HEK293T (cell line): ENCODE data around the gene CARD14.

Experiments used
- CTCF ChIA-PET: fragments of 350-600 bp; formaldehyde crosslinking; extraction: SDS; loops from one replicate; lab custom pipeline; 2021; ENCODE audit warnings: antibody characterized with exemption, inconsistent platforms; lab: Yijun Ruan, JAX
- POLR2A ChIA-PET: fragments of 350-600 bp; formaldehyde crosslinking; extraction: SDS; loops from one replicate; lab custom pipeline; 2020; ENCODE audit warnings: antibody characterized with exemption, inconsistent platforms; lab: Yijun Ruan, JAX
- DNase-seq: peaks from one replicate; pipeline ENCODE4 v3.0.0; 2012; ENCODE audit warnings: mixed read lengths; ENCODE audit errors: extremely low spot score
- ARNT ChIP-seq: fragments of 450-650 bp; IDR thresholded peaks from 2 replicates; pipeline ENCODE4 v1.6.1; 2017; ENCODE audit warnings: mild to moderate bottlenecking
- BHLHE40 ChIP-seq: fragments of 450-650 bp; IDR thresholded peaks from 2 replicates; pipeline ENCODE4 v1.6.1; 2016; ENCODE audit warnings: mild to moderate bottlenecking, moderate library complexity, borderline replicate concordance
- CTBP1 ChIP-seq: fragments of 450-650 bp; IDR thresholded peaks from 2 replicates; pipeline ENCODE4 v1.6.1; 2016; ENCODE audit warnings: borderline replicate concordance
- ELF4 ChIP-seq: fragments of 450-650 bp; IDR thresholded peaks from 2 replicates; pipeline ENCODE4 v1.6.1; 2017; ENCODE audit warnings: antibody characterized with exemption
- FOXA1 ChIP-seq: fragments of 450-650 bp; IDR thresholded peaks from 2 replicates; pipeline ENCODE4 v1.6.1; 2016; ENCODE audit warnings: mild to moderate bottlenecking
- FOXK2 ChIP-seq: fragments of 450-650 bp; IDR thresholded peaks from 2 replicates; pipeline ENCODE4 v1.6.1; 2016; ENCODE audit warnings: mild to moderate bottlenecking
- FOXM1 ChIP-seq: fragments of 450-650 bp; IDR thresholded peaks from 2 replicates; pipeline ENCODE4 v1.6.1; 2017; ENCODE audit warnings: mild to moderate bottlenecking, borderline replicate concordance
- HDGF ChIP-seq: fragments of 450-650 bp; IDR thresholded peaks from 2 replicates; pipeline ENCODE4 v1.6.1; 2017; ENCODE audit warnings: antibody characterized with exemption, borderline replicate concordance
- L3MBTL2 ChIP-seq: fragments of 450-650 bp; conservative IDR thresholded peaks from 2 replicates; pipeline ENCODE4 v1.6.1; 2016; ENCODE audit warnings: mild to moderate bottlenecking
- LEF1 ChIP-seq: fragments of 450-650 bp; IDR thresholded peaks from 2 replicates; pipeline ENCODE4 v1.6.1; 2017; ENCODE audit warnings: mild to moderate bottlenecking, borderline replicate concordance
- NFRKB ChIP-seq: fragments of 450-650 bp; IDR thresholded peaks from 2 replicates; pipeline ENCODE4 v1.6.1; 2016; ENCODE audit warnings: mild to moderate bottlenecking, moderate library complexity
- PKNOX1 ChIP-seq: fragments of 450-650 bp; IDR thresholded peaks from 2 replicates; pipeline ENCODE4 v1.6.1; 2016
- SP1 ChIP-seq: fragments of 450-650 bp; IDR thresholded peaks from 2 replicates; pipeline ENCODE4 v1.6.1; 2017
- SUZ12 ChIP-seq: fragments of 450-650 bp; IDR thresholded peaks from 2 replicates; pipeline ENCODE4 v1.6.1; 2016; ENCODE audit warnings: mild to moderate bottlenecking
- TARDBP ChIP-seq: fragments of 450-650 bp; IDR thresholded peaks from 2 replicates; pipeline ENCODE4 v1.6.1; 2016
- ZNF384 ChIP-seq: fragments of 450-650 bp; IDR thresholded peaks from 2 replicates; pipeline ENCODE4 v1.6.1; 2016

Gene CARD14

GRCh38 chr17:80229011-80229410 lies 59.2 kb downstream of the CARD14 start:
- CTCF ChIA-PET: no interaction called here
- POLR2A ChIA-PET: interaction anchor here (1.7 kb wide), 1 partner anchor 9 kb away, joined by 4 read pairs; the partner anchor contains the start of genes SGSH and SLC26A11
- DNase-seq: no peak
- no peak for TF ChIP-seq TARDBP
- TF ChIP-seq LEF1: no peak
- no peak for TF ChIP-seq ELF4
- TF ChIP-seq SUZ12: no peak
- no peak for TF ChIP-seq L3MBTL2
- TF ChIP-seq PKNOX1: no peak
- TF ChIP-seq SP1: no peak
- TF ChIP-seq ZNF384: no peak
- TF ChIP-seq ARNT: no peak
- TF ChIP-seq NFRKB: no peak
- no peak for TF ChIP-seq CTBP1
- no peak for TF ChIP-seq FOXK2
- no peak for TF ChIP-seq HDGF
- TF ChIP-seq BHLHE40: no peak

DNA sequence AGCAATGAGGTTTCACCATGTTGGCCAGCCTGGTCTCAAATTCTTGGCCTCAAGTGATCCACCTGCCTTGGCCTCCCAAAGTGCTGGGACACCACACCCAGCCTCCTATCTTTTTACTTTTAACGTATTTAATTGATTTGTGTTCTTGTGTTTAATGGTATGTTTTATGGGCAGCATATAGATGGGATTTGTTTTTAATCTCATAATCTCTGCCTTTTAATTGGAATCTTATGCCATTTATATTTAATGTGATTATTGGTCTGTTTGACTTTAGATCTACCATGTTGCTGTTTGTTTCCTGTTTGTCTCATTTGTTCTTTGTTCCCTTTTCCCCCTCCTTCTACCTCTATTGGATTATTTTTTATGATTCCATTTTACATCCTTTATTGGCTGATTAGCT lies 62.6 kb downstream of the CARD14 start:
- DNase-seq: no peak
- POLR2A ChIA-PET: no interaction called here
- CTCF ChIA-PET: no interaction called here
- TF ChIP-seq HDGF (no peak), ELF4 (no peak), L3MBTL2 (no peak), LEF1 (no peak), ZNF384 (no peak), NFRKB (no peak), SP1 (no peak), FOXM1 (no peak), SUZ12 (no peak), TARDBP (no peak), FOXA1 (no peak), FOXK2 (no peak), ARNT (no peak), PKNOX1 (no peak), BHLHE40 (no peak), CTBP1 (no peak)

DNA sequence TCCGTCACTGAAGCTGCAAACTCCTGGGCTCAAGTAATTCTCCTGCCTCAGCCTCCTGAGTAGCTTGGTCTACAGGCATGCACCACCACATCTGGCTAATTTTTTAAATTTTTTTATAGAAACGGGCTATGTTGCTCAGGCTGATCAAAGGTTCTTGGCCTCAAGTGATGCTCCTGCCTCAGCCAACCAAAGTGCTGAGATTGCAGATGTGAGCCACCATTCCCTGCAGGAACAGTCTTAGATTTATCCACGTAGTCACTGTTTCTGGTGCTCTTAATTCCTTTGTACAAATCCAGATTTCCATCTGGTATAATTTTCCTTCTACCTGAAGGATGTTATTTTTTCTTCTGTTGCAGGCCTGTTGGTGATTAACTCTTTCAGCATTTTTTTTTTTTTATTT lies 63.4 kb downstream of the CARD14 start:
- no peak for TF ChIP-seq PKNOX1
- no peak for TF ChIP-seq FOXM1
- no peak for TF ChIP-seq NFRKB
- TF ChIP-seq ELF4: no peak
- TF ChIP-seq ARNT: no peak
- TF ChIP-seq FOXA1: no peak
- TF ChIP-seq LEF1: no peak
- no peak for TF ChIP-seq SUZ12
- no peak for TF ChIP-seq BHLHE40
- no peak for TF ChIP-seq ZNF384
- TF ChIP-seq SP1: no peak
- TF ChIP-seq CTBP1: no peak
- no peak for TF ChIP-seq L3MBTL2
- no peak for TF ChIP-seq HDGF
- TF ChIP-seq TARDBP: no peak
- DNase-seq: no peak
- ChIA-PET POLR2A (no interaction called here), CTCF (no interaction called here)

GRCh38 chr17:80236911-80237310 lies 67.1 kb downstream of the CARD14 start:
- CTCF ChIA-PET: no interaction called here
- POLR2A ChIA-PET: no interaction called here
- DNase-seq: no peak
- TF ChIP-seq CTBP1 (no peak), ARNT (no peak), NFRKB (no peak), PKNOX1 (no peak), ZNF384 (no peak), LEF1 (no peak), FOXK2 (no peak), FOXA1 (no peak), SP1 (no peak)

- ChIA-PET CTCF (no interaction called here), POLR2A (no interaction called here)
- TF ChIP-seq TARDBP (no peak), SUZ12 (no peak), FOXK2 (no peak), HDGF (no peak), PKNOX1 (no peak), FOXA1 (no peak), FOXM1 (no peak), NFRKB (no peak), BHLHE40 (no peak), L3MBTL2 (no peak), LEF1 (no peak), SP1 (no peak), CTBP1 (no peak), ELF4 (no peak), ARNT (no peak), ZNF384 (no peak)
- no peak for DNase-seq
Observed at GRCh38 chr17:80237386-80237785, 67.6 kb downstream of the CARD14 start.
